HUDEP-2 (cell line): ENCODE results near the gene HOXD10.

Experiments
- DNase-seq, 76 experiments: peaks; one replicate each; lab custom pipeline; 2025; ENCODE audit not compliant: unreplicated experiment in 76 of 76; lab: John Stamatoyannopoulos, UW

Gene HOXD10

DNA sequence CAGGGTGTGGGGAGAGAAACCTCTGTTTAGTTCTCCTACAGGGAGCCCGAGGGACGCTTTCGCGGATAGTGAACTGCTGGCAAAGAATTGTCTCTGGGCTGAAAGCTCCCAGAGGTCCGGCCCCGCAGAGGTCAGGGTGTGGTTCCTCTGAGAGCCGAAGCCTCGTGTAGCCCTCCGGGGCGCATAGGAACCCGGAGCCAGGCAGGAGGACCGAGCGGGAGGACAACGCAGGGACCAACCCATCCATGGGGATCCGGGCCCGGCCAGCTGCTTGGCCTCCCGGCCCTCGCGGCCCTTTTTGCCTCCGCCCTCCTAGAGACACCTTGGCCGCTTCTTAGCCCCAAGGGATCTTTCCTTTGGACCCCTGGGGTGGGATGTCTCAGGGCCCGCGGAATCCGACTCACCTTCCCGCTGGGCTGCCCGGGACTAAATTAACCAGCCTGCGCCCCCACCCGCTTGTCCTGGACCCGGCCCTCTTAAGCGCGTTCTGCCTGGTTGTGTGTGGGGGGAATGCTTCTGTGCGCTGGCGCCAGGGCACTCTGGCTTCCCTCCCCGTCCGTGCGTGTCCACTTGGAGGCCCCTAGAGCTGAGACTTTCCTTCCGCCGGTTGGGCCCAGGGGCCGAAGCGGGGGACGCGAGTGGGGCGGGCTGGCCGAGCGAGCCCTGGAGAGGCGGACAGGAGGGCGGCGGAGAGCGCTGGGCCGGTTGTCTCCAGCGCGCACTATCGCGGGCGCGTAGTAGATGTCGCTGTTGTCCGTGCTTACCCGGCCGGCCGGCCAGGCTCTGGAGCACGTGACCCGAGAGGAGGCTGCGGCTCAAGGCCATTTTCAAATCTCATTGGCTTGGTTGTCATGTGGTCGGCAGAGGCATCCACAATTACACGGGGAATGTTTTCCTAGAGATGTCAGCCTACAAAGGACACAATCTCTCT lies at the start of gene HOXD10:
HOXD10 (plus strand) TSS at position 896 of the 931 bp plus-strand sequence. CDS start 56 bp downstream, outside the sequence.
- DNase-seq: no peak

DNA sequence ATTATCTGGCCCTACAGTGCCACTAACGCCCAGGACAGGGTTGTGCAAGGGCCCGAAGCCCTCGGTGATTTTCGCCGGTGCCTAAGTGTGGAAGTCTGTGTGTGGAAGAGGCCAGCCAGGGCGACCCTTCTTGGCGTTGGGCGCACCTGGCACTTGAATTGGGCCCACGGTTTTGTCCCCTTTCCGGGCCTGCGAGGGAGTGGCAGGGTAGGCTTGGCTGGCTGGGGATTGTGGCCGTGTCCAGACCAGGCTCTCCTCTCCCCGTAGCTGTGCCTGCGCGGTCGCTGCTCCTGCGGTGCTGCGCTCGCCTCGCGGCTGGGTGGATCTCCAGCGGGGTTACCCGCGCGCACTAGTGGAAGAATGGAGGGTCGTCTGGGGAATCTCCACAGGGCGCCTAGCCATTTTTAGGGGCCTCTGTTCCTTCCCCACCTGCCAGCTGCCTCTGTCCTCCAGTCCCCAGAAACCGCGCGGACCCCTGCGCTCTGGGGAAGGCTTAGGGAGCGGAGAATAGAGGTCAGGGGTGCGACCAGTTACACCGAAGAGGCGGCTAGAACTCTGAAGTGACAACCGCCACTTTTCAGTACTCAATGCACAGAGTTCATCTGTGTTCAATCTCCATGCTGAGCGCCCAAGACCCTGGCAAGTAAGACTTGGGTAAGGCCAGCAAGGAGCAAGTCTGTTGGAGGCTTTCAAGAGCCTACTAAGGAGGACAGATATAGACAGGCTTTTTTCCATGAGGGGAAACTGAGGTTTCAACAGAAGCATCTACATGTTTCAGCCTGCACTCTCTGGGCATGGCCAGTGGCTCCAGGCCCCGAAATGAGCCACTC lies 48.8 kb upstream of the HOXD10 start:
- DNase-seq: no peak

DNA sequence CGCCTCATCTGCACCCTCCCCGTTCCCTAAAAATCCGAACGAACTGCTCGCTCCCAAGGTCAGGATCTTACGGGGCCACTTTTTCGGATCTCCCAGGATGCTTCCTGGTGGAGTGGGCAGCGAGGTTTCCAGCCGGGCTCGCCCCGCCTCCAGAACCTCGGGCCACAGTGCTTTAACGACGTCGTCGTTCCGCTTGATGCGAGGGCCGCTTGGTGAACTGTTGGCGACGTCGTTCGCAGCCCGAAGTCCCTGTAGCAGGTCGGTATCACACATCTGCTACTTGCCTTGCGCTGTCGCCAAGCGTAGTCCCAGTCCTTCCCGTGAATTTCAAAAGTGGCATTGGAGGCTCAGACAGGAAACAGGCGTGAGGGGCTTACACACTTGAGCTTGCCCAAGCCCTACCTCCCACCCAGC lies 48.2 kb upstream of the HOXD10 start:
- no peak for DNase-seq

DNA sequence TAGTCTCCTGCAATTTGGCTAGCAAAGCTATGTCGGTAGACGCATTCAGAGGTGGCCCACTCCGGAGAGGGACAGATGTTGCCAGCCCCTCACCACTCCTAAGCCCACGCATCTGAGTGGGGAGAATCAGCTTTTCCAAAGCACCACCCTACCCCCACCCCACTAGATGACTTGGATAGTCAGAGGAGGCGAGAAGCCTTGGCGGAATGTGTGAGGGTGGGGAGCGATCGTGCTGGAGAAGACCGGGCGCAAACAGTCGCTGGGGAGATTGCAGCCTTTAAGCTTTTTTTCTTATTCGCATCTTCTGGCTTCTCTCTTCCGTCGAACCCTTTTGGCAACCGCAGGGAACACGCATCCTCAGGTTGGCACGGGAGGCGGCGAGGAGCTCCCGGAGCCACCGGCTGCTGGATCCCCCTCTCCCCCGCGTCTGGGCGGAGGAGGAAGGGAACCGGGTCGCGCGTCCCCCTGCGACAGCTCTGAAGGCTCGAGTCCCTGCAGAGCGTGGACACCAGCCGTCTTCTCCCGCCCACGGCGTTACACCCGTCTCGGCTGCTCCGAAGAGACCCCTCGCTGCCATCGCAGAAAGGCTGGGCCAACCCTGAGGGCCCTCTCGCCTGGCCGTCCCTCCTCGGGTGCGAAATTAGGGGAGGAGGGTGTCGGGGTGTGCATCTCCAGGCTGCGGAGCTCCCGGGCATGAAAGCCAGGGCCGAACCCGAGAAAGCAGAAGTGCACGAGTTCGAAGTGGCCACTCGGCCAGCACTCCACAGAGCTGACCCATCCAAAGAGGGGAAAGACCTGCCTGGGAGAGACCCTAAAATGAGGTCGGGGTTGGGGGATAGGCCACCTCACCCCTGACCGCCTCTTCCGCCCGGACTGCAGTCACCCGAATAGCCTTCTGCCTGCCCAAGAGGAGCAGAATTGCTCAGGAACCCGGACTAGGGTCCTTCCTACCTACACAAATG lies 45.0 kb upstream of the HOXD10 start:
- no peak for DNase-seq

DNA sequence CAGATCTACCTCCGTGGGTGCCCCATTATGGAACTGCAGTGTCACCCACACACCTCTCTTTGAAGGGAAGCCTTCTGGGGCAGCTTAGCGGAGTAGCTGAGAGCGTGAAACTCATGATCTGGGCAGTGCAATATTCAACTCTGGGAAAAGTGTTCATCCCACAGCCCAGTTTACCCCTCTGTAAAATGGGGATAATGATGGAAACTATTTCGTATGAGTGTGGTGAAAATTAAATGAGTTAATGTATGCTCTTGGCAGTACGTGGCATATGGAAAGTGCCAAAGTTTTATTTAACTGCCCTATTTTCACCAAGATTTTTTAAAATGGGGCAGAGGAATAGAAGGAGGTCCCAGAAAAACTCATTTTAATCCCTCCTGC lies 44.3 kb upstream of the HOXD10 start:
- DNase-seq: no peak

DNA sequence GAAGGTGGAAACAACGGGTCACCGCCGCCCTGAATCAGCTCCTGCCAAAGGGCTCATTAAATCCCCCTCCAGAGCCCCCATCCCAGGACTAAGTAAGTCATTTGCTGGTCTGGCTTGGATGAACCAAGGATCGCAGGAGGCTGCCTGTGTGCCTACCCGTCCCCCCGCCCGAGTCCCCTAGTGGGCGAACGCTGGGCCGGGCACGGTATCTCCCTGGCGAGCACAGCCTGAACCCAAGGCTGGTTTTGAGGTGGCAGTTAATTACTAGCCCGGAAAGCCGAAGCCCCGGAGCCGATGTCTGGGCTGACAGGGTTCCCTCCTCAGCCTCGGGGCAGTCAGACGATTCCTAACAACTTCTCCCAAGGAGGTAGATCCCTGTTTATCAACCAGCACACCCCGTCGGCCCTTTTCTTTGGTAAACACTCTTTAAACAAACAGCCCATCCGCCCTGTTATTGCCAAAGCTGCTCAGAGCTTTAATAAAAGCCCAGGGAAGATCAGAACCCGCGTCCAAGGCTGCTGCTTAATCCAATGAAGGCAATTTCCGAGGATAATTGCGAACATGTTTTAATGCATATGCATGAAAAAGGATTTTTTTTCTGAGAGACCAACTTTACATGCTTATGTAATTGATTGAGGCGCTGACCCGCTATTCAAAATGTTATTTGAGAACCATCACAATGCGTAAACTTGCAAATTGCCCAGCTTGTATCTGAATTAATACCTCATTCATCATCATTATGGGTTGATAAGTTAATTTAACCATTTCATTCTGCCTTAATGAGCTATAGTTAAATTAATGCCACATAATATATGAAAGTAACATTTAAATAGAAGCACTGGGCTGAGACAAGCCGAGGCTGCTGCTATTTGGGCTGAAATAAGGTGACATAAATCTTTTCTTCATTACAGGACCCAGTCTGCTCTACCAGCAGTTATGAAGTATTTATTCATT lies 43.4 kb upstream of the HOXD10 start:
- no peak for DNase-seq

DNA sequence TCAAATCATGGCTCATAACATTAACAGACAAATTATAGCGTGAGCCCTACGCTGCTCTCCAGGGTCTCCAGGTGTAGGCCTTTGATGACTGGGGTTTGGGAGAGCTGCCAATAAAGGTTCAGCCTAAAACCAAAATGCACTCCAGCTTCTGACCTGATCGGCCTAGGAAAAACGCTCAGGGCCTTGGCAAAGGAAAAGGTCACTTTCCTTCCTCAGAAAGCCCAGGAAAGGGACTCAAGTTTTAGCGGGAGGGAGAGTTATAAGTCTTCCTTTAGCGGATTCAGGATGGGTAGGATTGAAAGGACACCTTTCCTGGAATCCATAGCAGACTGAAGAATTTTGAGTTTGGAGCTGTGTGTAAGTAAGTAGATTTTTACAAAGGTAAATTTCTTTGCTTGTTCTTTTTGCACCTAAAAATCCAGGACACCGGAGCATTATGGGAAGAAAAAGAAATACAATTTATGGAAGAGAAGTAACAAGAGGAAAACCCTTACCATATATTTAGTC lies 41.6 kb upstream of the HOXD10 start:
- no peak for DNase-seq

DNA sequence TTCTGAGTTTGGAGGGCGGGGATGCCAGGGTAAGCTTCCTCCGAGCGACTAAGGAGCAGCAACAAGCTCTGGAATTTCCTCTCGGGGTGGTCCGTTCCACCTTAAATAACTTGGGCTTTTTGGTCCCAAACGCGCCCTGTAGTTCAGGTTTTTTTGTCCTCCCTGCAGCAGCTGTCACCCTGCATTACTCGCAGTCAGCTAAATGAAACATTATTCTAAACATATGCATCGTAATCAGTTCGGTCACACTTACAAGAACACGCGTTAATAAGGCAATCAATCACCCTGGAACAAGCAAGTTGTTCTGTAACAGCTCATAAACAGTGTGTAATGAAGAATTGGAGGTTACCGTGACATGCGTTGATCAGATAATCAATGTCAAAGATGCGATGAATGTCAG lies 41.1 kb upstream of the HOXD10 start:
- no peak for DNase-seq

DNA sequence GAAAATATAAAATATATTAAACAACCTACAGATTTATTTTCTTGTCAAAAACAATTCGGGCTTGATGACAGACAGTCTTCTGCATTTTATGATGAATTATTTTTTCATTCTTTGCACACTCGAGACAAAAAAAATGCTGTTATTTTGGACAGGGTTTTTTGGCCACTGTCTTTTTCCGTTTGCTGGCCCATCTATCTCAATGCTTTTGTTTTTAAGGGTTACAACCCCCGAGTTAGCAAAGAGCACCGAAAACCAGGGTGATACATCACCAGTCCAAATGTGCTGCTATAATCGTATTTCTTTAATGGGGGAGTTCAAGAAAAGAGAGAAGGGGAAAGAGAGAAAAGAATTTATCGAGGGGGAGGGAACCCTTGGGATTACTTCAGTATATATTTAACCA lies 40.5 kb upstream of the HOXD10 start:
- no peak for DNase-seq

DNA sequence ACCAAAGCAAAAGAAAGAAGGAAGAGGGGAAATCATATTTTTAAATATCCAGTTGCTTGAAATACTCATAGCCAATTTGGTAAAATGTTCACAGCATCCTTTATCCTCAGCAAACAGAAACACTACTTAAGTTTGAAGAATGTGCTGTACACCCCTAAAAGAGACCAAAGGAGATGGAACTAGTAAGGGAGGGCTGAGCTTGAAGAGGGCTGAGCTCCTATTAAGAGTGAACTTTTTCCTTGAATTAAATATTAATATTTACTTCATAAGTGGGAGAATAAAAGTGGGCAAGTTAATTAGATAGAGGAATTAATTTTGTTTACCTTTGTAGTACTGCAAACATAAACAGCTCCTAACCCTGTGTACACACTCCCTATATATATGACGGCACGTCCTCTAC lies 39.8 kb upstream of the HOXD10 start:
- no peak for DNase-seq

DNA sequence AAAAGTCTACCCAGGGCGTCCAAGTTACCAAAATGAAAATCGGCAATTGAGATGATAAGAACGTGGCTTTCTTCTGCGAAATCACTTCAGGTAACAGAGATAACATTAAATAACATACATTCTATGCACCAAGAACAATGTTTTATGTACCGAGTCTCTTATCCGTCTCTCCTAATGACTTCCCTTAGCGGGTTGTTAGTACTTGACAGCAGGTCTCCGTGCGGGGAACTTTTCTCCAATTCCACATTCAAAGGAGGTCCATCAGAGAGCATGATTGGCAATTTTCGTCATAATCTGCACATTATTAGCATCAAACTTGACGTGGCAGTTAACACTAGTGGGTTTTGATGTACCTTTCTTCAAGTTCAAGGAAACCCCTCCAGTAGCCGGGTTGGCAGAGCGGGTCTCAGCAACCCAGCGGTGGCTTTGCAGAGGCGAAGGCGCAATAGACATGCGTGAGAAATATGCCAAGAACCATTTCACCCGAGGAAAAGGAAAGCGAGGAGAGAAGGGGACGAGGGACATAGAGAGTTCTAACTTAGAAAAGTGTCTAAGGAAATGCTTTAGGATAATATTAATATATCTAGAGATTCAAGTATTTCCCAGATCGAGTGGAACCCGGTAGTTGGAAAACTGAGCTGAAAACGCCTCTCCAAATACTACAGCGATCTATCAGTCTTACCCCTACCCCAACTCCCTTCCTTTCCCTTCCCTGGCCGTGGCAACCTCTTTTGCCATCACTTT lies 37.9 kb upstream of the HOXD10 start:
- no peak for DNase-seq

DNA sequence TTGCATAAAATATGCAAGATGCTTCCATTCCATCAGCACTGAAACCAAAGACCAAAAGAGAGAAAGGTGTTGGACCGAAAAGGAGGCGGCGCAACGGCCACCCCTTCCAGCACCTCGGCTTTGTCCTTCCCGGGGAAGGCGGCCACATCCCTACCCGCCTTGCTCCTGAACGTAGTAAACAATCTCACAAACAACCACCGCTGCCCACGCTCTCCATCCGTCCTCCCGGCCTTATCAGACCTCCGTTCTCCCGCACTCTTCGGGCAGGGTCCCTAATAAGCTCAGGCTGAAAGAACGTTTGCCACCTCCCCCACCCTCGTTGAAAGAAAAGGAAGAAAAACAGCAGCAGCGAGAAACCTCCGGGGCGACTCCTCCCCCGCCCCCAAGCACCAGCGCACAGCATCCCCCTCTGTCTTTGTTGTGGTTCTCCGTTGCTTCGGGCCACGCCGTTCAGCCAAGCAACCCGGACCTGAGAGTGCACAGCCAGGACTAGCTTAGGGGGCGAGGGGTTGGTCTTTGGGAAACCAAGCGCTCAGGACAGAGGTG lies 37.2 kb upstream of the HOXD10 start:
- no peak for DNase-seq

DNA sequence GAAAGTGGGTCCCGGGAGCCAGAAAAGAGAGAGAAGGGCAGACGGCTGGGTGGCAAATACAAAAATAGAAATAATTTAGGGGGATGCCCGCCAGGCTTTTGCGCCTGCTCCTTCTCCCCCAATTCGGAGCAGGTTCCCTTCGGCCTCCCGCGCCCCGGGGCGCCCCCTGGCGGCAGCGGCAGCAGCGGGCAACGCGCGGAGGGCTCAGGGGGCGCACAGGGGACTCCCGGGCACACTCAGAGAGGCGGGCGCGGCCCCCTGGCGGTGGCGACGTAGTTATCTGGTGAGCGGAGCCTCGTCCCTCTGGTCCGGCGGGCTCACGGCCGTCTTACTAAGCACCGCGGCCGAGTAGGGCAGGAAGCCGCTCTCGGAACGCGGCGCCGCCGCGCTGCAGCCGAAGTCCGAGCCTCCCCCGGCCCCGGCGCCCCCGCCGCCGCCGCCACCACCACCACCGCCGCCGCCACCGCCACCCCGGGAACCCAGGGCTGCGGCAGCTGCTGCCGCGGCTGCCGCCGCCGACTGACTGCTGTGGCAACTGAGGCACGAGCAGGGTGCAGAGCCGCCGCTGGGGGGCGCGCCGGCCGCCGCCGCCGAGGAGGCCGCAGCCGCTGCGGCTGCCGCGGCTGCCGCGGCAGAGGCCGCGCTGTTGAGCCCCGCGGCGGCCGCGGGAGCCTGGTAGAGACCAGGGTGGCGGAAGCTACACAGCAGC lies 36.6 kb upstream of the HOXD10 start:
- peak in 68 of 76 experiments; percentile 4 to 79 (median 53) for DNase-seq

DNA sequence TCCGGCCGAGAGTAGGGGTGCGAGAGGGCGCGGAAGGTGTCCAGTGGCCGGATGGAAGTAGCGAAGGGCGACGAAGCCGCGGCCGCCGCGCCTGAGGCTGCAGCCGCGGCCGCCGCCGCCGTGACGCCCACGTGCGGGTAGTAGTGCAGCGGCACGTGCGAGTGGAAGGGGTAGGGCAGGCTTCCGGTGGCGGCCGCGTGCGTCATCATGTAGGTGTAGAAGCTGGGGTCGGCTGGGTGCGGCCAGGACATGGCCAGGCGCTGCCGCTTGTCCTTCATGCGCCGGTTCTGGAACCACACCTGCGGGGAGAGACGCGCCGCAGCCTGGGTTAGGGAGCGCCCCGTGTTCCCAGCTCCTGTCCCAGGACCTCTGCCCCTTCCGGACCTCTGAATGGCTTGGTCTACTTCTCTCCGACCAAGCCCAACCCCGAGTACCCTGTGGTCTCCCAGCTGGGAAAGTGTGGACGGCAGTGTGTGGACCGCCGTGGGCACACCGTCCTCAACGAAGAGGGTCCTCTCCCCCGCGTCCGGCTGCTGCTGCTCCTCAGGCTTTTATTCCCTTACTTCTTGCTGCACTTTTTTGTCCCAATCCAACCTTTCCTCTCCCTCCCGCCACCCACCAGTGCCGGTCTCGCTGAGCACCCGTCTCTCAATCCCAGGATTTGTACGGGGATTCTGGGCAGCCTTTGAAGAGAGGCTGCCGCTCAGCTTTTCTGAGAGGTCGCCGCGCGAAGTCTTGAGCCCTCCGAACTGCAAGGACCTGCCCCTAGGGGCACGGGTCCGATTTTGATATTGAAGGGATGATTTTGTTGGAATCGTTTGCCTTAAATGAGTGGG lies 35.8 kb upstream of the HOXD10 start:
- peak in 20 of 76 experiments; percentile 6 to 67 (median 22) for DNase-seq

DNA sequence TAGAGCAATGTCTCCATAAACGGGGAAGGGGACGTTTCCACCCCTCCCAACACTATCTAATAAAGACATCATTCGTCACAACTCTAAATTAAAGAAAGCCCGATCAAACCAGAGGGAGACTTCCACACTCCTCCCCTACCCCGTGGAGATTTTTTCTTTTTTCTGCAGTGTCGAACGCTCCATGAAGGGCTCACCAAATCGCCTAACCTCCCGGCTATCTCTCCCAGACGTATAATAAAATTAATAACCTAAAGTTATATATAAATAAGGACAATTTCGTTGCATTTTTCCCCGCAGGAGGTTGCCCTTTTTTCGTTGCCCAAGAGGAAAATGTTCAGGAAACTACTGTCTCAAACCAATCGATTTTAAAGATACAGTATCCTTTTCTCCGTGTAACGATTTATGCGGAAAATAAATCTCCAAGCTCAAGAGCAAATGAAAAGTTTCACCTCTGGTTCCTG lies 35.2 kb upstream of the HOXD10 start:
- no peak for DNase-seq

DNA sequence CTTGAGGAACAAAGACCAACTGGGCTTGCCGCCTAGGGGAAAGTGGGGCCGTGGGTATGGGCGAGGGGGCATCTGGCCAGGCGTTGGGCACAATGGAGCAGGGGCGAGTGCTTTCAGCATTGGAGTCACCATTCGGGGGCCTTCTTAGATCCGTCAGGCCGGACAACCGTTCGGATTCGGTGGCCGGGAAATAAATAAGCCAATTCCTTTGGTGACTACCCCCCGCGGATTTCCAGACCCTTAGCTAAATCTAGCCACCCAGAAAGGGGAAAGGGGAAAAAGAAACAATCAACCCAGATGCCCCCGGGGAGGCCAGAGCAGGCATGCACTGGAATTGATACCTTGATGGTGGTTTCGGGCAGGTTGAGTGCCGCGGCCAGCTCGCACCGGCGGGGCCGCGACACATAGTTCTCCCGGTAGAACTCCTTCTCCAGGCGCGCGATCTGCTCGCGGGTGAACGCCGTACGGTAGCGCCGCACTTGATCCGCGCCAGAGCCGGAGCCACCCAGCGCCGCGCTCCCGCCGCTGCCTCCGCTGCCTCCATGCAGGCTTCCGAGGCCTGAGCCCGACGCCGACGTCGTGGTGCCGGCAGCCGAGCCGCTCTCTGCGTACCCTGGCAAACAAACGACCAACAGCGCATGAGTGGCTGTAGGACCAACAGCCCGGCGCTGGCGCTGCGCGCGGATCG lies 34.6 kb upstream of the HOXD10 start:
- DNase-seq: peak in 6 of 76 experiments; percentile 10 to 43 (median 20)
